Keratinocyte (primary cell): Measurements from ENCODE around the gene SNTG2.

Experiments used
- EZH2 ChIP-seq: IDR thresholded peaks from one replicate; pipeline ENCODE4 v1.6.1; 2012; ENCODE audit warnings: inconsistent platforms, mild to moderate bottlenecking, low read length, moderate library complexity
- TF ChIP-seq, protein P1 (sequence below), 3 experiments: IDR thresholded peaks in 1 of 3; conservative IDR thresholded peaks in 1 of 3; optimal IDR thresholded peaks in 1 of 3; 2 replicates in 2 of 3; 3 replicates in 1 of 3; pipeline versions ENCODE3 to v1.5.1; 2011; ENCODE audit warnings: low read length in 3 of 3, mild to moderate bottlenecking in 3 of 3, moderate library complexity in 2 of 3, control low read depth in 1 of 3, inconsistent platforms in 1 of 3; ENCODE audit not compliant: insufficient read depth in 2 of 3; ENCODE audit errors: extremely low read depth in 1 of 3

GRCh38 chr2:1403565-1403964, 452.9 kb downstream of the SNTG2 start:
- TF ChIP-seq, protein P1, sequence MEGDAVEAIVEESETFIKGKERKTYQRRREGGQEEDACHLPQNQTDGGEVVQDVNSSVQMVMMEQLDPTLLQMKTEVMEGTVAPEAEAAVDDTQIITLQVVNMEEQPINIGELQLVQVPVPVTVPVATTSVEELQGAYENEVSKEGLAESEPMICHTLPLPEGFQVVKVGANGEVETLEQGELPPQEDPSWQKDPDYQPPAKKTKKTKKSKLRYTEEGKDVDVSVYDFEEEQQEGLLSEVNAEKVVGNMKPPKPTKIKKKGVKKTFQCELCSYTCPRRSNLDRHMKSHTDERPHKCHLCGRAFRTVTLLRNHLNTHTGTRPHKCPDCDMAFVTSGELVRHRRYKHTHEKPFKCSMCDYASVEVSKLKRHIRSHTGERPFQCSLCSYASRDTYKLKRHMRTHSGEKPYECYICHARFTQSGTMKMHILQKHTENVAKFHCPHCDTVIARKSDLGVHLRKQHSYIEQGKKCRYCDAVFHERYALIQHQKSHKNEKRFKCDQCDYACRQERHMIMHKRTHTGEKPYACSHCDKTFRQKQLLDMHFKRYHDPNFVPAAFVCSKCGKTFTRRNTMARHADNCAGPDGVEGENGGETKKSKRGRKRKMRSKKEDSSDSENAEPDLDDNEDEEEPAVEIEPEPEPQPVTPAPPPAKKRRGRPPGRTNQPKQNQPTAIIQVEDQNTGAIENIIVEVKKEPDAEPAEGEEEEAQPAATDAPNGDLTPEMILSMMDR (optimal IDR thresholded peaks at IDR 0.05 in 1 of 3, IDR thresholded peaks at IDR 0.05 in 1 of 3, conservative IDR thresholded peaks at IDR 0.05 in 1 of 3; ENCODE audit: extremely low read depth in 1 of 3, insufficient read depth in 2 of 3, low read length in 3 of 3), result no peak
- TF ChIP-seq EZH2, result no peak
